ENCODE measurements around the gene SH2D1B. TPM values are rescaled to one million over a fixed set of nuclear protein-coding genes. Genes with fewer than 3 reads are reported as not detected.
"Not testable (repeated sequence)": the region's sequence is repeated elsewhere in the genome, so short reads cannot be mapped to it uniquely, and the experiment has no call there.

Gene SH2D1B
- total RNA-seq, 1 donor from 2014 or later, result 1.9 TPM

- no peak for DNase-seq
- no peak for ATAC-seq
These were observed 53.0 kb downstream of the SH2D1B start for GRCh38 chr1:162358928-162359327.

DNA sequence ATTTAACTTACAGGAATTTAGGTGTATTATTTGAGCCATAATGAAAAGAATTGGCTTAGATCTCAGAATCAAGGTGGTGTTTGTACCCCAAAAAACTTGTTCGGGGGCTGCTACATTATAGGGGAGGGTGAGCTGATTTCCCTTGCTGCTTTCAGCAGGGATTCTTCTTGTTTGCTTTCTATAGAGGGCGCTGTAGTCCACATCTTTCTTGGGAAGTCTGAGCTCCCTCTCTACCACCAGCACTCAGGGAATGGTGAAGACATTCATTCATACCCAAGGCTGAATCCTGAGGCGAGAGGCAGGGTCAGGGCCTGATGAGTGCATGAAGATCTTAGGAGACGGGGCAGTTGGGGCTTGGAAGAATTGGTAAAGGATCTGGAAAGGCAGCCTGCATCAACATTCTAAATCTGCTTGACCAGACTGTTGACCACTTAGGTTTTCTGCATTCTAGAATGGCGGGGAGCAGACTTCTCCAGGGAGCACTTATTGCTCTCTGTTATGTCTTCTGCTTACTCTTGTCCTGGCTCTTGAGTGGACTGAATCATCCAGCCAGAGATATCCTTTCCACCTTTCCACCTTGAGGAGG is 54.2 kb downstream of the SH2D1B start:
- TF ChIP-seq, protein P1, sequence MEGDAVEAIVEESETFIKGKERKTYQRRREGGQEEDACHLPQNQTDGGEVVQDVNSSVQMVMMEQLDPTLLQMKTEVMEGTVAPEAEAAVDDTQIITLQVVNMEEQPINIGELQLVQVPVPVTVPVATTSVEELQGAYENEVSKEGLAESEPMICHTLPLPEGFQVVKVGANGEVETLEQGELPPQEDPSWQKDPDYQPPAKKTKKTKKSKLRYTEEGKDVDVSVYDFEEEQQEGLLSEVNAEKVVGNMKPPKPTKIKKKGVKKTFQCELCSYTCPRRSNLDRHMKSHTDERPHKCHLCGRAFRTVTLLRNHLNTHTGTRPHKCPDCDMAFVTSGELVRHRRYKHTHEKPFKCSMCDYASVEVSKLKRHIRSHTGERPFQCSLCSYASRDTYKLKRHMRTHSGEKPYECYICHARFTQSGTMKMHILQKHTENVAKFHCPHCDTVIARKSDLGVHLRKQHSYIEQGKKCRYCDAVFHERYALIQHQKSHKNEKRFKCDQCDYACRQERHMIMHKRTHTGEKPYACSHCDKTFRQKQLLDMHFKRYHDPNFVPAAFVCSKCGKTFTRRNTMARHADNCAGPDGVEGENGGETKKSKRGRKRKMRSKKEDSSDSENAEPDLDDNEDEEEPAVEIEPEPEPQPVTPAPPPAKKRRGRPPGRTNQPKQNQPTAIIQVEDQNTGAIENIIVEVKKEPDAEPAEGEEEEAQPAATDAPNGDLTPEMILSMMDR (IDR thresholded peaks at IDR 0.05), result peak; percentile 54
- intact Hi-C loops (cut with DNase I), result no loop called here
- no peaks in the 10 kb centered on the region for H3K27me3 ChIP-seq
- no peak overlapping the region for H3K4me3 ChIP-seq
- no peak overlapping the region for H3K27ac ChIP-seq
- no peak for DNase-seq
- peaks cover 7% of the 10 kb centered on the region for H3K4me1 ChIP-seq
- peak; percentile 77 for ATAC-seq
- H3K9me3 ChIP-seq, result no peaks in the 10 kb centered on the region
- H3K36me3 ChIP-seq, result no peaks in the 10 kb centered on the region

More at GRCh38 chr1:162358928-162359327, 53.0 kb downstream of the SH2D1B start:
- intact Hi-C loops (cut with DNase I), result no loop called here
- H3K27me3 ChIP-seq, result no peaks in the 10 kb centered on the region
- H3K9me3 ChIP-seq, result no peaks in the 10 kb centered on the region
- H3K4me1 ChIP-seq, result peaks cover under 1% of the 10 kb centered on the region
- no peak overlapping the region for H3K27ac ChIP-seq
- TF ChIP-seq, protein P1 (IDR thresholded peaks at IDR 0.05), result no peak
- no peak overlapping the region for H3K4me3 ChIP-seq
- no peaks in the 10 kb centered on the region for H3K36me3 ChIP-seq

DNA sequence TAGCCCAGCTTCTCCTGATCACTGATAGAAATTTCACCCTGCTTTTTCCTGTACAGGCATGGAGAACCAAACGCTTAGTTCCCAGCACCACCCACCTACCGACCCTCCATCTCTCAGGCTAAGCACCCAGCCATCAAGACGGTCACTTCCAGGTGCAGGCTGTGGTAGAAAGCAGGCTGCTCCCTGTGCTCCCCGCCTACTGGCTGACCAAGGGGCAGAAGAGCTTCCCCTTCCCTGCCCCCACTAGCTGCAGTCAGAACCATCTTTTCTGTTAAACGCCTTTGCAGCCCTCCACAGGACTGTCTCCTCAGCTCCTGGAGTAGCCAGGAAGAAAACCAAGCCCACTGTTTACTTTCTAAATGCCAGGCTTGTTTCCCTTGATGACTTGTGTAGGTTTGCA is 58.2 kb downstream of the SH2D1B start:
- H3K36me3 ChIP-seq, result no peaks in the 10 kb centered on the region
- intact Hi-C loops (cut with DNase I), result no loop called here
- ATAC-seq (no peak), DNase-seq (no peak)
- TF ChIP-seq, protein P1 (IDR thresholded peaks at IDR 0.05), result no peak
- no peaks in the 10 kb centered on the region for H3K27me3 ChIP-seq
- H3K27ac ChIP-seq, result no peak overlapping the region
- peaks cover 10% of the 10 kb centered on the region for H3K4me1 ChIP-seq
- H3K9me3 ChIP-seq, result no peaks in the 10 kb centered on the region
- H3K4me3 ChIP-seq, result no peak overlapping the region

DNA sequence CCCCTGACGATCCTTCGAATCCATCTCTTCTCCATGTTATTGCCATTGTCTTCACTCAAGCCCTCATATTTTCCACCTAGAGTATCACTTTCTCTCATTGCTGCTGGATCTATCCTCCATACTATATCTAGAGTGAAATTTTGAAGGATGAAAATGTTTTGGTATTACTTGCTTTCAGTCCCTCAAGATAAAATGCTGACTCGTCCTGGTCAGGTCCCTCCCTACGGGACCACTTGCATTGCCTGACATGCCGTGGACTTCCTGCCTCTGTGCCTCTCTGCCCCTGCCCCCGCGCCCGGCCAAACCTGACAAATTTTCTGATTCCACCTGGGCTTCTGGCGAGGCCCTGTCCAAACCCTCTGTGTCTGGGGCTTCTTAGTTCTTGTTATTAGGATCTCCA is 58.9 kb downstream of the SH2D1B start:
- Histone ChIP-seq H3K4me3 (no peak overlapping the region), H3K27me3 (no peaks in the 10 kb centered on the region), H3K36me3 (no peaks in the 10 kb centered on the region), H3K9me3 (no peaks in the 10 kb centered on the region), H3K4me1 (peaks cover 10% of the 10 kb centered on the region), H3K27ac (no peak overlapping the region)
- DNase-seq (no peak), ATAC-seq (no peak)
- TF ChIP-seq, protein P1 (IDR thresholded peaks at IDR 0.05), result no peak
- intact Hi-C loops (cut with DNase I), result no loop called here

DNA sequence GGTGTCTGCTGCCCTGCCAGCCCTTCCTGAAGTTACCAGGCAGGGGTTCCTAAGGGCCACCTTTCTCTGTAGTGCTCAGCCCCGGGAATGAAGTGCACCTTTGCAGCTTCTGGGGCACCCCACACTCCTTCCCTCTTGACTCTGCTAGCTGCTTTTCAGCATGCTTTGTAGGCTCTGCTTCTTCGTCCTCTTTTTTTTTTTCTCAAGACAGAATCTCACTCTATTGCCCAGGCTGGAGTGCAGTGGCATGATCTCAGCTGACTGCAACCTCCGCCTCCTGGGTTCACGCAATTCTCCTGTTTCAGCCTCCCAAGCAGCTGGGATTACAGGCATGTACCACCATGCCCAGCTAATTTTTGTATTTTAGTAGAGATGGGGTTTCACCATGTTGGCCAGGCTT is 60.1 kb downstream of the SH2D1B start:
- H3K27me3 ChIP-seq; H3K27ac ChIP-seq; H3K36me3 ChIP-seq; H3K9me3 ChIP-seq; intact Hi-C loops (cut with DNase I); DNase-seq; H3K4me3 ChIP-seq: not testable (repeated sequence)
- peaks cover 10% of the 10 kb centered on the region for H3K4me1 ChIP-seq
- peak; percentile 66 for ATAC-seq

GRCh38 chr1:162351246-162351842 is 60.6 kb downstream of the SH2D1B start:
- ATAC-seq, result no peak
- Histone ChIP-seq H3K27me3 (no peaks in the 10 kb centered on the region), H3K4me3 (no peak overlapping the region), H3K4me1 (peaks cover 10% of the 10 kb centered on the region), H3K27ac (no peak overlapping the region), H3K9me3 (no peaks in the 10 kb centered on the region), H3K36me3 (no peaks in the 10 kb centered on the region)
- intact Hi-C loops (cut with DNase I), result no loop called here
- TF ChIP-seq, protein P1 (IDR thresholded peaks at IDR 0.05), result no peak
- no peak for DNase-seq

Measured in upper lobe of right lung (tissue), 1 donor.